Astrocyte of the spinal cord (primary cell): ENCODE measurements around the gene KLK4.
"Not testable (repeated sequence)": the region's sequence is repeated elsewhere in the genome, so short reads cannot be mapped to it uniquely, and the experiment has no call there.

ENCODE experiments used
- DNase-seq: peaks from one replicate; pipeline ENCODE4 v3.0.0; 2011; ENCODE audit warnings: low read depth, low spot score
- H3K4me3 ChIP-seq: 2 replicates; pipeline ENCODE4 v1.5.1; 2011; ENCODE audit warnings: low read depth, mild to moderate bottlenecking, low read length, moderate library complexity
- CTCF ChIP-seq: IDR thresholded peaks from 2 replicates; pipeline ENCODE4 v1.5.1; 2012; ENCODE audit warnings: low read depth, mild to moderate bottlenecking, low read length, inconsistent platforms
- in situ Hi-C: cut with HindIII; loops from 2 replicates; pipeline ENCODE4 v1.10.0; 2017; ENCODE audit warnings: low sequenced_read_pairs

The KLK4 gene

GRCh38 chr19:50897612-50898011 is 13.6 kb downstream of the KLK4 start:
- no peak for DNase-seq
- H3K4me3 ChIP-seq, result no peak overlapping the region
- TF ChIP-seq CTCF, result no peak
- in situ Hi-C loops, result no loop called here

GRCh38 chr19:50897191-50897607 is 14.0 kb downstream of the KLK4 start:
- in situ Hi-C loops, result no loop called here
- no peak for DNase-seq
- no peak overlapping the region for H3K4me3 ChIP-seq
- no peak for TF ChIP-seq CTCF

DNA sequence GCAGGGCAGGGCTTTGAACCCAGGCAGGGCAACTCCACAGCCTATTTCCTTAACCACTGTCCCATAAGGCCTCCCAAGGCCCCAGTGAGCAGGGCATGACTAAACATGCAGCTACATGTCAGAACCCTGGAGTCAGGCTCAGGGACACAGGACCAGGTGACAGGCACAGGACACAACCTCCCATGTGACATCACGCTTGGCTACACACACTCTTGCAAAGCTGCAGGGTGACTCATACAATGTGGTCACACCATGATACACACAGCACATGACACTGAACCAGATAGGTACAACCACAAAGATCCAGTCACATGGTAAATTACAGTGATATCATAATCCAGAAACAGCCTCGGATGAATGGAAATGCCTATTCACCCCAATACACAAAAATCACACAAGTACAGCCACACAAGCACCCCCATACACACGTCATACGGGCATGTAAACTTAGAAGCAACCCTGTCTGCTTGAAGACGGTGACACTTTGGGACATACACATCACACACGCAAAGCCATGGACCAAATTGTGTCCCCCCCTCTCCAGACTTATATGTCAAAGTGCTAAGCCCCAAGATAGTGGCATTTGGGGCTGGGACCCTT is 14.5 kb downstream of the KLK4 start:
- no peak for DNase-seq
- in situ Hi-C loops, result no loop called here
- no peak for TF ChIP-seq CTCF
- no peak overlapping the region for H3K4me3 ChIP-seq

GRCh38 chr19:50896089-50896590 is 15.1 kb downstream of the KLK4 start:
- DNase-seq, H3K4me3 ChIP-seq, in situ Hi-C loops: not testable (repeated sequence)

GRCh38 chr19:50894478-50895356 is 16.5 kb downstream of the KLK4 start:
- no peak for DNase-seq
- TF ChIP-seq CTCF, result no peak
- no peak overlapping the region for H3K4me3 ChIP-seq
- in situ Hi-C loops, result no loop called here

DNA sequence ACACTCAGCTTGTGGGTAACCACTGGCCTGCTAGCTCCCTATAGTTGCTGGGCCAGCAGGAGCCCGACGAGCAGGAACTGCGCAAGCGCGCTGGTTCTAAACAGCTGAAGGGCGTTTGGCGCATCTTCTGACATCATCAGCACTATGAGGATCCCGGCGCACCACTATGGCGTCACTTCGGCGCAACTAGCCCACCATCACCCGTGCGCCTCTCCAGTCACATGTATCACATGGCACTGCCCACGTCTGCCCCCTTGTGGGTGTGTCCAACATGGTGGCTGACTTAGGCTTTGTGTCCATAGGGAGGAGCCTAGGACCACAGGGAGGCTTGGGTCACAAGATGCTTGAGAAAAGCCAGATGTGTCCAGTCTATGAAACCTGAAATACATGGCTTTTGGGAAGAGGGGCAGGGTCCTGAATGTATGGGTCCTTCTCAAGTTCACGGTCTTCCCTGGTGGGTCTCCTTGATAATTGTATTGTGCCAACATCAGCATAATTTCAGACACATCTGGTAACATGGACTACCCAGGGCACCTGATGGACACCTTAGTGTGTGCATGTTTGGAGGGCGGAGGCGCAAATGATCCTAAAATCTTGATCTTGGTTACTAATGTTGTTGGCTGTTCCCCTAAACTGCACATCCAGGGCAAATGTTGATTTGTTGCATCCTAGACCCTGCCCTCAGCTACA is 18.0 kb downstream of the KLK4 start:
- no peak for DNase-seq
- in situ Hi-C loops, result no loop called here
- TF ChIP-seq CTCF, result no peak
- H3K4me3 ChIP-seq, result no peak overlapping the region
